ENCODE data around the gene IFT122. TPM values are rescaled to one million over a fixed set of nuclear protein-coding genes. Genes with fewer than 3 reads are reported as not detected.
A peak's percentile ranks its signal among the peaks of the same experiment; 100 is the strongest.

IFT122 gene
- total and polyA plus RNA-seq, 8 donors: 9.9 to 163 (median 19.6) TPM

GRCh38 chr3:129428007-129428375, 12.0 kb upstream of the IFT122 start:
- WGBS, 5 donors: 11 to 14% (median 12%) methylated on average over 6 to 8 of the region's 8 CpGs
- no peak for DNase-seq
- Histone ChIP-seq H3K27ac (peak overlapping the region in 1 of 5 donors; percentile 72), H3K4me3 (peak overlapping the region; percentile 50 to 78 (median 63)), H3K27me3 (no peaks in the 10 kb centered on the region), H3K36me3 (peaks cover 16 to 34% (median 30%) of the 10 kb centered on the region in 4 donors), H3K9me3 (no peaks in the 10 kb centered on the region), H3K4me1 (peaks cover 19 to 29% (median 20%) of the 10 kb centered on the region in 4 donors)
- intact Hi-C loops (cut with DNase I; ENCODE audit: low total_unique reads): no loop called here
- TF ChIP-seq POLR2AphosphoS5 (IDR thresholded peaks at IDR 0.05) (no peak), POLR2A (IDR thresholded peaks at IDR 0.05) (no peak)

- peak; percentile 97 to 98 for DNase-seq
- H3K36me3 ChIP-seq: peaks cover 21 to 39% (median 35%) of the 10 kb centered on the region in 4 donors
- H3K4me3 ChIP-seq: peak within 1 kb of the TSS; percentile 50 to 78 (median 63)
- H3K27ac ChIP-seq: peak within 1 kb of the TSS; percentile 58 to 78 (median 70)
- H3K9me3 ChIP-seq: no peaks in the 10 kb centered on the region
- no peaks in the 10 kb centered on the region for H3K27me3 ChIP-seq
- intact Hi-C loops (cut with DNase I; ENCODE audit: low total_unique reads): no loop called here
- WGBS, 5 donors: 2 to 10% (median 3%) methylated on average over 34 to 42 of the region's 42 CpGs
- H3K4me1 ChIP-seq: peaks cover 19 to 30% (median 21%) of the 10 kb centered on the region in 4 donors
- no peak for TF ChIP-seq POLR2A (IDR thresholded peaks at IDR 0.05)
- peak in 1 of 3 donors; percentile 93 for TF ChIP-seq POLR2AphosphoS5 (IDR thresholded peaks at IDR 0.05)
Measured at GRCh38 chr3:129428376-129429079, 11.5 kb upstream of the IFT122 start, which contains the start of gene EFCAB12. Gene EFCAB12 (minus strand): TSS chr3:129428636. CDS start chr3:129428488, 148 bp downstream.

- H3K27ac ChIP-seq: peak overlapping the region in 4 of 5 donors; percentile 58 to 78 (median 66)
- 59 to 74% (median 67%) methylated on average over 3 of the region's 3 CpGs for WGBS, 5 donors
- no peaks in the 10 kb centered on the region for H3K9me3 ChIP-seq
- peaks cover 19 to 31% (median 24%) of the 10 kb centered on the region in 4 donors for H3K4me1 ChIP-seq
- H3K36me3 ChIP-seq: peaks cover 25 to 44% (median 41%) of the 10 kb centered on the region in 4 donors
- DNase-seq: no peak
- H3K4me3 ChIP-seq: peak overlapping the region; percentile 50 to 78 (median 63)
- intact Hi-C loops (cut with DNase I; ENCODE audit: low total_unique reads): no loop called here
- no peaks in the 10 kb centered on the region for H3K27me3 ChIP-seq
- TF ChIP-seq POLR2A (IDR thresholded peaks at IDR 0.05): no peak
- TF ChIP-seq POLR2AphosphoS5 (IDR thresholded peaks at IDR 0.05): no peak
- TF ChIP-seq, protein P1, sequence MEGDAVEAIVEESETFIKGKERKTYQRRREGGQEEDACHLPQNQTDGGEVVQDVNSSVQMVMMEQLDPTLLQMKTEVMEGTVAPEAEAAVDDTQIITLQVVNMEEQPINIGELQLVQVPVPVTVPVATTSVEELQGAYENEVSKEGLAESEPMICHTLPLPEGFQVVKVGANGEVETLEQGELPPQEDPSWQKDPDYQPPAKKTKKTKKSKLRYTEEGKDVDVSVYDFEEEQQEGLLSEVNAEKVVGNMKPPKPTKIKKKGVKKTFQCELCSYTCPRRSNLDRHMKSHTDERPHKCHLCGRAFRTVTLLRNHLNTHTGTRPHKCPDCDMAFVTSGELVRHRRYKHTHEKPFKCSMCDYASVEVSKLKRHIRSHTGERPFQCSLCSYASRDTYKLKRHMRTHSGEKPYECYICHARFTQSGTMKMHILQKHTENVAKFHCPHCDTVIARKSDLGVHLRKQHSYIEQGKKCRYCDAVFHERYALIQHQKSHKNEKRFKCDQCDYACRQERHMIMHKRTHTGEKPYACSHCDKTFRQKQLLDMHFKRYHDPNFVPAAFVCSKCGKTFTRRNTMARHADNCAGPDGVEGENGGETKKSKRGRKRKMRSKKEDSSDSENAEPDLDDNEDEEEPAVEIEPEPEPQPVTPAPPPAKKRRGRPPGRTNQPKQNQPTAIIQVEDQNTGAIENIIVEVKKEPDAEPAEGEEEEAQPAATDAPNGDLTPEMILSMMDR (IDR thresholded peaks at IDR 0.05): no peak
Measured at GRCh38 chr3:129429080-129429451, 11.0 kb upstream of the IFT122 start.

DNA sequence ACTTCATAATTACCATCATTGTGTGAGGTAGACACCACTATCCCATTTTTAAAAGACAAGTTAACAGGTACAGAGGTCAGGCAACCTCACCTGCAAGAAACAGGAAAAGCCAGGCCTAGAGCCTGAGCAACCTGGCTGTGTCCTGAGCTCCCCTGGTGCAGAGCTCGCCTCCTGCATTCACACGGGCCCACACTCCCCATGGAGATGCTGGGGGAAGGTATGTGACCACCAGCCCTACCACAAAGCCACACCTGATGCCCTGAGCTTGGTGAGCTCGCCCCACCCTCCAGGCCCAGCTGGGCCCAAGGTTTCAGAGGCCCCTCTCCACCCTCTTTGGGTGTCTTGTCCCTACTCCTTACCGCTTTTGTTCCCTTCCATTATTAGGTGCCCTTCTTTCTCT, 10.4 kb upstream of the IFT122 start:
- H3K9me3 ChIP-seq: no peaks in the 10 kb centered on the region
- intact Hi-C loops (cut with DNase I; ENCODE audit: low total_unique reads): no loop called here
- peaks cover 19 to 33% (median 28%) of the 10 kb centered on the region in 4 donors for H3K4me1 ChIP-seq
- TF ChIP-seq POLR2A (IDR thresholded peaks at IDR 0.05) (no peak), POLR2AphosphoS5 (IDR thresholded peaks at IDR 0.05) (no peak), EP300 (IDR thresholded peaks at IDR 0.05) (no peak)
- TF ChIP-seq, protein P1 (IDR thresholded peaks at IDR 0.05): no peak
- DNase-seq: no peak
- no peak overlapping the region for H3K4me3 ChIP-seq
- H3K36me3 ChIP-seq: peaks cover 25 to 47% (median 45%) of the 10 kb centered on the region in 4 donors
- H3K27me3 ChIP-seq: no peaks in the 10 kb centered on the region
- H3K27ac ChIP-seq: peak overlapping the region in 3 of 5 donors; percentile 28 to 78 (median 72)
- 72 to 83% (median 81%) methylated on average over 4 of the region's 4 CpGs for WGBS, 5 donors

DNA sequence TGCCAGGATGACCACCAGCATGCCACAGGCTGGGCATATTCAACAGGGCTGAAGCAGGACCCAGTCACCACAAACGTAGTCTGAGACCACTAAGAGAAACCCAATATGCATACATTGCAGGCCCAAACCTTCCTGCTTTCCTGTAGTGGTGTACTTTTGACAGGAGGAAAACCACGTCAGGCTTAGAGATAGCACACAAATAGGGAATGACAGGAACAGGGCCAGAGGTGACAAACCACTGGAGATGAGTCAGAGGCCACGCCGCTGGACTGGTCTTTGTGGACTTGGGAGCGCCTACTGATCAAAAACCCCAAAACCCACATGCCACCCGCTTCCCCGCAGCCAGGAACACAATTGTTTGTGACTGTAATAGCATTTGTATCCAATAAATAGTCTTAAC, 8.0 kb upstream of the IFT122 start:
- Histone ChIP-seq H3K36me3 (peaks cover 31 to 66% (median 65%) of the 10 kb centered on the region in 4 donors), H3K4me1 (peaks cover 32 to 58% (median 45%) of the 10 kb centered on the region in 4 donors), H3K9me3 (no peaks in the 10 kb centered on the region), H3K27me3 (no peaks in the 10 kb centered on the region), H3K4me3 (no peak overlapping the region), H3K27ac (no peak overlapping the region)
- WGBS, 5 donors: 75 to 87% (median 83%) methylated on average over 7 of the region's 7 CpGs
- DNase-seq: no peak
- intact Hi-C loops (cut with DNase I; ENCODE audit: low total_unique reads): no loop called here
- TF ChIP-seq EP300 (IDR thresholded peaks at IDR 0.05): no peak
- TF ChIP-seq POLR2A (IDR thresholded peaks at IDR 0.05): no peak
- no peak for TF ChIP-seq POLR2AphosphoS5 (IDR thresholded peaks at IDR 0.05)
- TF ChIP-seq, protein P1 (IDR thresholded peaks at IDR 0.05): no peak
